Calu3 (cell line): Measurements from ENCODE around the gene VWA8. TPM values are rescaled to one million over a fixed set of nuclear protein-coding genes. Genes with fewer than 3 reads are reported as not detected.
"Not testable (repeated sequence)": the region's sequence is repeated elsewhere in the genome, so short reads cannot be mapped to it uniquely, and the experiment has no call there.

ENCODE experiments used
- BruUV-seq: library from RNA; stranded (reverse); fragments of 400-500 nt; replicated peaks from 2 replicates; lab custom pipeline; 2021; lab: Mats Ljungman, UMichigan
- CTCF ChIA-PET: fragments of 300-600 bp; sonication (Branson Sonifier 250); formaldehyde crosslinking; loops from one replicate; lab custom pipeline; 2022; ENCODE audit warnings: antibody characterized with exemption; lab: Charles Lee
- DNase-seq: peaks from one replicate; pipeline ENCODE4 v3.0.0; 2022
- H3K27ac Mint-ChIP-seq: one replicate; pipeline ENCODE4 v1.8.0; 2022; ENCODE audit warnings: mixed read lengths; ENCODE audit not compliant: unreplicated experiment
- H3K27me3 Mint-ChIP-seq: one replicate; pipeline ENCODE4 v1.8.0; 2022; ENCODE audit warnings: mixed read lengths; ENCODE audit not compliant: unreplicated experiment
- H3K36me3 Mint-ChIP-seq: one replicate; pipeline ENCODE4 v1.8.0; 2022; ENCODE audit warnings: mild to moderate bottlenecking, moderate library complexity, mixed read lengths; ENCODE audit not compliant: insufficient read depth, unreplicated experiment
- H3K4me1 Mint-ChIP-seq: one replicate; pipeline ENCODE4 v1.8.0; 2022; ENCODE audit warnings: mild to moderate bottlenecking, low read depth, mixed read lengths; ENCODE audit not compliant: unreplicated experiment
- H3K4me3 Mint-ChIP-seq: one replicate; pipeline ENCODE4 v1.8.0; 2022; ENCODE audit warnings: mild to moderate bottlenecking, low read depth, moderate library complexity, mixed read lengths; ENCODE audit not compliant: unreplicated experiment
- H3K9me3 Mint-ChIP-seq: one replicate; pipeline ENCODE4 v1.8.0; 2022; ENCODE audit warnings: low read depth, mixed read lengths; ENCODE audit not compliant: unreplicated experiment
- intact Hi-C: fragments of 100-400 bp; cut with micrococcal nuclease; formaldehyde crosslinking; loops from one replicate; pipeline ENCODE4 v1.10.0; 2022; ENCODE audit not compliant: unreplicated experiment
- total RNA-seq: library from RNA; stranded (reverse); gene quantifications from 2 replicates; pipeline ENCODE4 v1.2.3, GENCODE V29; 2022
- TF ChIP-seq, protein P1 (sequence below): fragments of 200-600 bp; IDR thresholded peaks from one replicate; pipeline ENCODE4 v1.8.0; 2022; ENCODE audit warnings: antibody characterized with exemption; ENCODE audit not compliant: unreplicated experiment

The VWA8 gene
- total RNA-seq, 1 experiment from 2014 or later, result 15.2 TPM

DNA sequence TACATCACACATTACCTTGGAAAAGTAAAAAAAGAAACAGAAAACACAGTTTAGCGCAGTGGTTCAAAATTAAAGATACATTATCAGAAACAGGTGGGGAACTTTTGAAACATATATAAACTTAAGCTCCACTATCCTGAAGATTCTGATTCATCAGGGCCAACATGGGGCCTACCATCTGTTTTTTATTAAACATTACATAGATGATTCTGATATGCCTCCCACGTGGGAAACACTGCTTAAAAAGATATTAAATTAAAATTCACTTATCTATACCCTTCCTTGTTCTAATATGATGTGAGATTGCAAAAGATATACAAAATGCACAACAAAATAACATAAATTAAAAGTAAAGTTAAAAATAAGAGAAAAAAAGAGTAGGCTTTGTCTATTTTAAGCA lies 125.0 kb downstream of the VWA8 start:
- intact Hi-C loops, result no loop called here
- Mint-ChIP-seq H3K36me3 (no peaks in the 10 kb centered on the region), H3K27me3 (no peaks in the 10 kb centered on the region), H3K4me3 (no peak overlapping the region), H3K9me3 (no peaks in the 10 kb centered on the region), H3K27ac (no peak overlapping the region), H3K4me1 (peaks cover 8% of the 10 kb centered on the region)
- DNase-seq, result no peak
- BruUV-seq, result no TSS peak
- TF ChIP-seq, protein P1, sequence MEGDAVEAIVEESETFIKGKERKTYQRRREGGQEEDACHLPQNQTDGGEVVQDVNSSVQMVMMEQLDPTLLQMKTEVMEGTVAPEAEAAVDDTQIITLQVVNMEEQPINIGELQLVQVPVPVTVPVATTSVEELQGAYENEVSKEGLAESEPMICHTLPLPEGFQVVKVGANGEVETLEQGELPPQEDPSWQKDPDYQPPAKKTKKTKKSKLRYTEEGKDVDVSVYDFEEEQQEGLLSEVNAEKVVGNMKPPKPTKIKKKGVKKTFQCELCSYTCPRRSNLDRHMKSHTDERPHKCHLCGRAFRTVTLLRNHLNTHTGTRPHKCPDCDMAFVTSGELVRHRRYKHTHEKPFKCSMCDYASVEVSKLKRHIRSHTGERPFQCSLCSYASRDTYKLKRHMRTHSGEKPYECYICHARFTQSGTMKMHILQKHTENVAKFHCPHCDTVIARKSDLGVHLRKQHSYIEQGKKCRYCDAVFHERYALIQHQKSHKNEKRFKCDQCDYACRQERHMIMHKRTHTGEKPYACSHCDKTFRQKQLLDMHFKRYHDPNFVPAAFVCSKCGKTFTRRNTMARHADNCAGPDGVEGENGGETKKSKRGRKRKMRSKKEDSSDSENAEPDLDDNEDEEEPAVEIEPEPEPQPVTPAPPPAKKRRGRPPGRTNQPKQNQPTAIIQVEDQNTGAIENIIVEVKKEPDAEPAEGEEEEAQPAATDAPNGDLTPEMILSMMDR, result no peak
- CTCF ChIA-PET, result no interaction called here

DNA sequence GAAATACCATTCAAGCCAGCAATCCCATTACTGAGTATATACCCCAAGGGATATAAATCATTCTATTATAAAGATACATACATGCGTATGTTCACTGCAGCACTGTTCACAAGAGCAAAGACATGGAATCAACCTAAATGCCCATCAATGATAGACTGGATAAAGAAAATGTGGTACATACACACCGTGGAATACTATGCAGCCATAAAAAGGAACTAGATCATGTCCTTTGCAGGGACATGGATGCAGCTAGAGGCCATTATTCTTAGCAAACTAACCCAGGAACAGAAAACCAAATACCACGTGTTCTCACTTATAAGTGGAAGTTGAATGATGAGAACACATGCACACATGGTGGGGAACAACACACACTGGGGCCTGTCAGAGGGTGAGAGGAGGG lies 126.2 kb downstream of the VWA8 start:
- H3K4me3 Mint-ChIP-seq, CTCF ChIA-PET, intact Hi-C loops, DNase-seq, H3K36me3 Mint-ChIP-seq, H3K27ac Mint-ChIP-seq, H3K4me1 Mint-ChIP-seq, H3K27me3 Mint-ChIP-seq, BruUV-seq, H3K9me3 Mint-ChIP-seq: not testable (repeated sequence)

DNA sequence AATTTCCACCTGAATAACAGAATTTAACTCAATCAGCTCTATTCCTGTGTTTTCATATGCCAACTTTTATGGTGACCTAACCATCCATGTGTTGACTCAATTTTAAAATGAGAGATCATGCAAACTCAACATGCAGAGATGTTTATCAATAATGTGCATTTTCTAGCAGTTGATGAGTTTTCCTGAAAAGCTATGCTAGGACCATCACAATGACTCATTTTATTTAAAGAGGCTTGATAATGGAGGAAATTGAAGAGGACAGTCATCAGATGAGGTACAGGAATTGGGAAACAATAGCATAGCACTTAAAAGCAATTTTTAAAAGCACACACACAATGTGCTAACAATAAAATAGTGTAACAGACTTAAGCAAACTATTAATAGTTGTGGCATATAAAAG lies 127.1 kb downstream of the VWA8 start:
- H3K9me3 Mint-ChIP-seq, result no peaks in the 10 kb centered on the region
- DNase-seq, result no peak
- H3K27me3 Mint-ChIP-seq, result no peaks in the 10 kb centered on the region
- TF ChIP-seq, protein P1, result no peak
- H3K36me3 Mint-ChIP-seq, result no peaks in the 10 kb centered on the region
- no peak overlapping the region for H3K27ac Mint-ChIP-seq
- peaks cover 8% of the 10 kb centered on the region for H3K4me1 Mint-ChIP-seq
- intact Hi-C loops, result no loop called here
- no peak overlapping the region for H3K4me3 Mint-ChIP-seq
- BruUV-seq, result no TSS peak
- CTCF ChIA-PET, result no interaction called here

DNA sequence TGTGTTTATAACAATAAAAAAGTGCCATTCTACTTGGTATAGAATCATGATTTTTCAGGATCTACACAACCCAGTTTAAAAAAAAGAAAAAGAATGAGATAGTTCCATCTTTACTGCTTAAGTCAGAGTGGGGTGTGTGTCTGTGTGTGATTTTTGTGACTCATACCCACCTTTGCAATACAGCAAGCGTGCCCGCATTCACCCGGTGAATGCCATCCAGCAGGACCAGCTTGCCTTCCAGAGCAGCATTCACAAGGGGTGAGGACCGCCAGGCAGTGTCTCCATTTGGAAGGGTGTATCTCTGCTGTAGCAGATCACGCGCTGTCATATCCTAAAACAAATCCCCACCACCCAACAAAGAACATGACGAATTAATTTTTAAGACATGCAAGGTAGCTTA lies 127.7 kb downstream of the VWA8 start:
- intact Hi-C loops, result no loop called here
- no peaks in the 10 kb centered on the region for H3K36me3 Mint-ChIP-seq
- TF ChIP-seq, protein P1, result no peak
- peaks cover 8% of the 10 kb centered on the region for H3K4me1 Mint-ChIP-seq
- BruUV-seq, result no TSS peak
- H3K9me3 Mint-ChIP-seq, result no peaks in the 10 kb centered on the region
- CTCF ChIA-PET, result interaction anchor here (0.9 kb wide), 1 partner anchor 280 kb away, joined by 3 read pairs; no protein-coding TSS in a partner anchor
- no peak overlapping the region for H3K27ac Mint-ChIP-seq
- no peaks in the 10 kb centered on the region for H3K27me3 Mint-ChIP-seq
- DNase-seq, result no peak
- H3K4me3 Mint-ChIP-seq, result no peak overlapping the region

DNA sequence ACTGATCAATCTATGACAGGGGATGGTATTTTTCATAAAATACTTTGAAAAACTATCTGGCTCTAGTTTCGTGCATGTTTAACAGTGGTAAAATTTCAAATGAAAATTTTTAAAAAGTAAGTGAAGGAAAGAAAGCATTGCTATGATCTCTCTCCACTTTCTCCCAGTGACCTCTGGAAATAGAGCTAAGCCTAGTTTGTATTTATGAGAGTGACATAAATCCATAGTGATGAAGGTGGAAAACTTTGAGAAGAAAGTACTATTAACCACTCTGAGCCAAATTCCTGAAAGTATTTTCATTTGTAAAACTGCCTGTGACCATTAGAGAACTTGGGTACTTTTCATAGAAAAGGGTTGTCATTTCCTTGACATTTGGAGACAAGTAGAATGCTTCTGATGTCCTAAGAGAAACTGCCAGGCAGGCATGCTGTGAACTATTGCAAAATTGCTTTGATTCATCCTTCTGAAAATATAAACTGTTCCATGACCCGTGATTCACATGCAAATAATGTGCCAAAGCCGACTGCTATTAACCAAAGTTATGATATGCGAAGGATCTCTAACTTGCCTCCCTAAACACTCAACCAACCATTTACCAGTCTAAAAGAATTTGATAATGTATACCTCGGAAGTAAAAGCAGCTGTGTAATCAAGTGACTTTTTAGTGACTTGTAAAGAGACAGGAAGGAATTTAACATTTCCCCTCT lies 133.2 kb downstream of the VWA8 start:
- TF ChIP-seq, protein P1, result no peak
- Mint-ChIP-seq H3K27me3 (no peaks in the 10 kb centered on the region), H3K36me3 (no peaks in the 10 kb centered on the region), H3K4me1 (peaks cover 10% of the 10 kb centered on the region), H3K27ac (peak overlapping the region; percentile 54), H3K9me3 (no peaks in the 10 kb centered on the region), H3K4me3 (no peak overlapping the region)
- intact Hi-C loops, result no loop called here
- no TSS peak for BruUV-seq
- DNase-seq, result peak; percentile 6
- CTCF ChIA-PET, result no interaction called here
